HepG2 (cell line): ENCODE measurements around the gene UACA. TPM values are rescaled to one million over a fixed set of nuclear protein-coding genes. Genes with fewer than 3 reads are reported as not detected.

Experiments used
- ATAC-seq: fragments of 200-7000 bp; cut with Tn5 transposase; 3 replicates; pipeline ENCODE4 v1.9.1; 2020; ENCODE audit warnings: mild to moderate bottlenecking, moderate library complexity
- BruUV-seq: library from RNA; stranded (reverse); fragments of 400-500 nt; replicated peaks from 2 replicates; lab custom pipeline; 2021; lab: Mats Ljungman, UMichigan
- CTCF ChIA-PET: fragments of 300-600 bp; formaldehyde crosslinking; extraction: SDS; loops from one replicate; lab custom pipeline; 2021; ENCODE audit warnings: low total read pairs, inconsistent platforms, low intra/inter-chr PET ratio; lab: Yijun Ruan, JAX
- POLR2A ChIA-PET: fragments of 350-600 bp; sonication (Branson Sonifier 250); formaldehyde crosslinking; loops from one replicate; lab custom pipeline; 2020; ENCODE audit warnings: antibody characterized with exemption, inconsistent platforms; lab: Yijun Ruan, JAX
- DNase-seq: peaks from one replicate; pipeline ENCODE4 v3.0.0-alpha.2; 2015; ENCODE audit warnings: low spot score
- FAIRE-seq: peaks from 3 replicates; lab custom pipeline; 2011; peaks lifted over from hg19 to GRCh38; lab: Jason Lieb, UNC
- H2AFZ ChIP-seq: one replicate; pipeline ENCODE4 v1.6.1; 2011; ENCODE audit warnings: low read length, inconsistent platforms
- H3K27ac ChIP-seq: fragments of 300-600 bp; 3 replicates; pipeline ENCODE4 v1.8.0; 2011; ENCODE audit warnings: mixed run types, mild to moderate bottlenecking, mixed read lengths, low read length, inconsistent platforms; ENCODE audit not compliant: insufficient read depth; ENCODE audit errors: extremely low read length
- H3K27me3 ChIP-seq, 2 experiments: fragments of 200-600 bp in 1 of 2; 2 replicates in 1 of 2; 3 replicates in 1 of 2; pipeline versions ENCODE4 v1.6.0 to v1.8.0; 2011; ENCODE audit warnings: low read length in 2 of 2, mild to moderate bottlenecking in 2 of 2, moderate library complexity in 2 of 2, inconsistent platforms in 1 of 2; ENCODE audit not compliant: insufficient read depth in 2 of 2, control insufficient read depth in 1 of 2
- H3K36me3 ChIP-seq, 2 experiments: fragments of 200-600 bp in 1 of 2; replicated peaks in 1 of 2; 2 replicates in 1 of 2; 3 replicates in 1 of 2; pipeline versions ENCODE4 v1.5.1 to v1.8.0; 2011; ENCODE audit warnings: low read length in 2 of 2, inconsistent platforms in 1 of 2; ENCODE audit not compliant: insufficient read depth in 2 of 2, control insufficient read depth in 1 of 2
- H3K4me1 ChIP-seq: 2 replicates; pipeline ENCODE4 v1.5.1; 2012; ENCODE audit warnings: low read length, inconsistent platforms; ENCODE audit not compliant: insufficient read depth
- H3K4me2 ChIP-seq: 2 replicates; pipeline ENCODE4 v1.6.0; 2011; ENCODE audit warnings: low read depth, low read length, inconsistent platforms
- H3K4me3 ChIP-seq, 3 experiments: fragments of 200-600 bp in 1 of 3; sonication (generic), shearing (Covaris generic) in 1 of 3; replicated peaks in 1 of 3; 2 replicates each; pipeline ENCODE4 v1.5.1; 2011 to 2016; ENCODE audit warnings: low read length in 3 of 3, inconsistent platforms in 2 of 3, low read depth in 2 of 3, mild to moderate bottlenecking in 2 of 3, control low read depth in 1 of 3, mixed read lengths in 1 of 3; ENCODE audit not compliant: insufficient read depth in 1 of 3
- H3K79me2 ChIP-seq: one replicate; pipeline ENCODE4 v1.6.1; 2011; ENCODE audit warnings: low read length, inconsistent platforms; ENCODE audit not compliant: insufficient read depth
- H3K9ac ChIP-seq: 2 replicates; pipeline ENCODE4 v1.6.0; 2011; ENCODE audit warnings: mild to moderate bottlenecking, low read depth, low read length, inconsistent platforms; ENCODE audit not compliant: insufficient read depth
- H3K9me3 ChIP-seq: 2 replicates; pipeline ENCODE4 v1.5.1; 2012; ENCODE audit warnings: mild to moderate bottlenecking, low read length
- H4K20me1 ChIP-seq: 2 replicates; pipeline ENCODE4 v1.6.0; 2011; ENCODE audit warnings: inconsistent platforms, mild to moderate bottlenecking, low read length, moderate library complexity; ENCODE audit not compliant: insufficient read depth
- BRF2 ChIP-seq: sonication (generic); formaldehyde crosslinking; IDR thresholded peaks from 2 replicates; pipeline ENCODE4 v1.8.1; 2022; ENCODE audit warnings: mild to moderate bottlenecking, missing genetic modification reagents
- ERF ChIP-seq: IDR thresholded peaks from 2 replicates; pipeline ENCODE4 v1.6.1; 2018; ENCODE audit warnings: missing biosample characterization, missing genetic modification reagents
- FOXM1 ChIP-seq: sonication (generic); formaldehyde crosslinking; IDR thresholded peaks from 2 replicates; pipeline ENCODE4 v1.5.0; 2020; ENCODE audit warnings: missing genetic modification reagents
- IKZF4 ChIP-seq: sonication (generic); formaldehyde crosslinking; IDR thresholded peaks from 2 replicates; pipeline ENCODE4 v1.5.1; 2020; ENCODE audit warnings: borderline replicate concordance, mild to moderate bottlenecking, low read depth, missing genetic modification reagents; ENCODE audit errors: not compliant biosample characterization
- PRDM15 ChIP-seq: sonication (generic); formaldehyde crosslinking; IDR thresholded peaks from 2 replicates; pipeline ENCODE4 v1.4.0; 2020; ENCODE audit warnings: missing genetic modification reagents
- TCF7 ChIP-seq: sonication (generic); IDR thresholded peaks from 2 replicates; pipeline ENCODE4 v1.6.1; 2016; ENCODE audit warnings: antibody characterized with exemption, low read depth
- ZFP37 ChIP-seq: sonication (generic); formaldehyde crosslinking; IDR thresholded peaks from 2 replicates; pipeline ENCODE4 v1.4.0; 2020; ENCODE audit warnings: missing genetic modification reagents, borderline replicate concordance
- ZNF234 ChIP-seq: sonication (generic); formaldehyde crosslinking; conservative IDR thresholded peaks from 2 replicates; pipeline ENCODE4 v1.5.1; 2020; ENCODE audit warnings: mild to moderate bottlenecking, missing genetic modification reagents
- ZNF549 ChIP-seq: sonication (generic); formaldehyde crosslinking; IDR thresholded peaks from 2 replicates; pipeline ENCODE4 v1.5.0; 2020; ENCODE audit warnings: missing genetic modification reagents
- WGBS: methylation state at CpG from one replicate; pipeline ENCODE4 v1.1.6; 2017; ENCODE audit warnings: low lambda C conversion rate; 5-methylcytosine and 5-hydroxymethylcytosine counted together
- in situ Hi-C: cut with HindIII; loops from 2 replicates; pipeline ENCODE4 v1.10.0; 2017; ENCODE audit warnings: low pct_unique_long_range_greater_than_20kb; ENCODE audit not compliant: extremely low pct_ligation_motif_present
- intact Hi-C: fragments of 100-400 bp; cut with micrococcal nuclease; formaldehyde crosslinking; loops from one replicate; pipeline ENCODE4 v1.10.0; 2022; ENCODE audit not compliant: unreplicated experiment
- polyA plus RNA-seq, 8 experiments: library from polyadenylated mRNA; depleted of rRNA in 3 of 8; stranded (reverse) in 7 of 8; unstranded in 1 of 8; fragments of >200 nt; fragmentation: Illumina TruSeq in 4 of 8; extraction: Trizol in 4 of 8; gene quantifications; 2 replicates each; pipeline versions ENCODE4 v1.2.1 to v1.2.3, GENCODE V29; 2011 to 2016; ENCODE audit warnings: low read depth in 4 of 8, missing spikeins in 1 of 8, mixed read lengths in 1 of 8; ENCODE audit not compliant: insufficient read depth in 1 of 8
- total RNA-seq, 5 experiments: library from RNA; depleted of rRNA; stranded (reverse); fragments of >200 nt; fragmentation: Illumina TruSeq; extraction: Trizol; gene quantifications; 2 replicates each; pipeline ENCODE4 v1.2.3, GENCODE V29; 2016; ENCODE audit warnings: low read depth in 1 of 5
- TF ChIP-seq, protein P1 (sequence below): sonication (generic); formaldehyde crosslinking; IDR thresholded peaks from 2 replicates; pipeline ENCODE4 v1.5.1; 2020; ENCODE audit warnings: missing genetic modification reagents, mild to moderate bottlenecking, borderline replicate concordance

UACA gene
- total and polyA plus RNA-seq, 2 of the 13 experiments (the other 11 are each of a cell fraction or from before 2014, with no cell fraction given): 17.8 to 39.2 TPM

- TF ChIP-seq PRDM15 (no peak), ZFP37 (no peak), IKZF4 (CRISPR knock-in tag) (no peak), FOXM1 (CRISPR knock-in tag) (no peak)
Measured at GRCh38 chr15:70729164-70729563, 34.2 kb downstream of the UACA start (continued).

- Histone ChIP-seq H3K27me3 (no peaks in the 10 kb centered on the region), H3K79me2 (peaks cover 2% of the 10 kb centered on the region), H3K4me2 (no peak overlapping the region), H2AFZ (no peak overlapping the region), H3K4me3 (no peak overlapping the region), H4K20me1 (no peaks in the 10 kb centered on the region), H3K4me1 (no peaks in the 10 kb centered on the region), H3K9ac (no peak overlapping the region), H3K27ac (no peak overlapping the region), H3K36me3 (no peaks in the 10 kb centered on the region), H3K9me3 (no peaks in the 10 kb centered on the region)
- no peak for ATAC-seq
- no peak for TF ChIP-seq ZNF234 (CRISPR knock-in tag)
- TF ChIP-seq ERF (CRISPR knock-in tag): no peak
- TF ChIP-seq, protein P1, sequence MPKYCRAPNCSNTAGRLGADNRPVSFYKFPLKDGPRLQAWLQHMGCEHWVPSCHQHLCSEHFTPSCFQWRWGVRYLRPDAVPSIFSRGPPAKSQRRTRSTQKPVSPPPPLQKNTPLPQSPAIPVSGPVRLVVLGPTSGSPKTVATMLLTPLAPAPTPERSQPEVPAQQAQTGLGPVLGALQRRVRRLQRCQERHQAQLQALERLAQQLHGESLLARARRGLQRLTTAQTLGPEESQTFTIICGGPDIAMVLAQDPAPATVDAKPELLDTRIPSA: no peak
- no peak for TF ChIP-seq TCF7
- TF ChIP-seq BRF2 (CRISPR knock-in tag): no peak
- TF ChIP-seq ZNF549 (CRISPR knock-in tag): no peak
- 88% methylated on average over 1 of the region's 1 CpG for WGBS
- ChIA-PET POLR2A (no interaction called here), CTCF (no interaction called here)
- FAIRE-seq: no peak
- in situ Hi-C loops: no loop called here
- intact Hi-C loops: loop anchor here (10.0 kb wide), 1 partner anchor 88 kb away; no protein-coding TSS in a partner anchor
- no peak for DNase-seq
- BruUV-seq: no TSS peak
Measured at GRCh38 chr15:70726753-70727152, 36.6 kb downstream of the UACA start.
